Peyer's patch (tissue), 4 donors: ENCODE data around the gene MKNK2.

Experiments used
- CTCF ChIP-seq, 6 experiments: fragments of 450-650 bp in 4 of 6; fragments of 200-600 bp in 2 of 6; sonication (generic) in 1 of 6; IDR thresholded peaks; one replicate each; pipeline ENCODE4 v1.5.1; 2017 to 2019; ENCODE audit warnings: antibody characterized with exemption in 6 of 6, mild to moderate bottlenecking in 3 of 6, moderate library complexity in 1 of 6
- POLR2A ChIP-seq, 2 donors: fragments of 450-650 bp; IDR thresholded peaks; one replicate each; pipeline ENCODE4 v1.5.1; 2017; ENCODE audit warnings: antibody characterized with exemption in 2 of 2, mild to moderate bottlenecking in 2 of 2, moderate library complexity in 2 of 2

GRCh38 chr19:2046046-2046907, 4.8 kb downstream of the MKNK2 start:
- TF ChIP-seq CTCF (IDR thresholded peaks at IDR 0.05) (no peak), POLR2A (IDR thresholded peaks at IDR 0.05) (no peak)
